Sciatic nerve (tissue), 2 donors: ENCODE results near the gene MYDGF. TPM values are rescaled to one million over a fixed set of nuclear protein-coding genes. Genes with fewer than 3 reads are reported as not detected.

Source experiments
- ATAC-seq: fragments of 200-7000 bp; cut with Tn5 transposase; one replicate; pipeline ENCODE4 v1.9.1; 2020; ENCODE audit warnings: mild to moderate bottlenecking, moderate library complexity
- DNase-seq: peaks from one replicate; pipeline ENCODE4 v3.0.0-alpha.2; 2020; ENCODE audit warnings: low spot score
- intact Hi-C: fragments of 100-400 bp; cut with DNase I; formaldehyde crosslinking; loops from one replicate; pipeline ENCODE4 v1.14.2; 2022
- total RNA-seq: library from RNA; stranded (reverse); fragmentation: NEBNext Ultra II Directional; extraction: Animal tissue kit (Norgen Biotek cat#: 25700); gene quantifications from one replicate; pipeline ENCODE4 v1.2.1, GENCODE V29; 2021
- donor health status: DM: no; HTN: no; CAD: no.
- donor health status: DM: no; HTN: no; CAD: no.

MYDGF gene
- total RNA-seq, 1 donor from 2014 or later, result 49.1 TPM

DNA sequence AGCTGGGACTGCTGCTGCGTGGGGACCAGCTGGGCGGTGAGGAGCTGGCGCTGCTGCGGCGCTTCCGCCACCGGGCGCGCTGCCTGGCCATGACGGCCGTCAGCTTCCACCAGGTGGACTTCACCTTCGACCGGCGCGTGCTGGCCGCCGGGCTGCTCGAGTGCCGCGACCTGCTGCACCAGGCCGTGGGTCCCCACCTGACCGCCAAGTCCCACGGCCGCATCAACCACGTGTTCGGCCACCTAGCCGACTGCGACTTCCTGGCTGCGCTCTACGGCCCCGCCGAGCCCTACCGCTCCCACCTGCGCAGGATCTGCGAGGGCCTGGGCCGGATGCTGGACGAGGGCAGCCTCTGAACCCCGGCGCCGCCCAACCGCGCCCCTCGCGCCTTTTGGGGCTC lies 18.1 kb downstream of the MYDGF start:
- ATAC-seq, result no peak
- intact Hi-C loops, result no loop called here
- no peak for DNase-seq

DNA sequence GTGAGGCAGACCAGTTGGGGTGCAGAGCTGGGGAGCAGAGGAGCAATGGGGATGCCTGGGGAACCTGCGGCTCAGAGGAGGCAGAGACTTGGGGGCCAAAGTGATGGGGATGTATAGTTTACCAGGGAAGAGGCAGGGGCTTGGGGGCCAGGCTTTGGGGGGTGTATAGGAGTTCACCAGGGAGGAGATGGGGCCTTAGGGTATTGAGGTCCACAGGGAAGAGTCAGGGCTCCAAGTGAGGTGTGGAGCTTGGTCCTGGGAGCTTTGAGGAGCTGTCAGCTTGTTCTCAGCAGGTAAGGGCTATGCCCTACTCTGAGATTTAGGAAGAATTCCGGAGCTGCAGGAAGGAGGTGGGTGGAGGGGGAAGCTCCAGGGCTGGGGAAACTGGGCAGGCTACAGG lies 20.0 kb downstream of the MYDGF start:
- intact Hi-C loops, result no loop called here
- DNase-seq, result no peak
- ATAC-seq, result no peak

DNA sequence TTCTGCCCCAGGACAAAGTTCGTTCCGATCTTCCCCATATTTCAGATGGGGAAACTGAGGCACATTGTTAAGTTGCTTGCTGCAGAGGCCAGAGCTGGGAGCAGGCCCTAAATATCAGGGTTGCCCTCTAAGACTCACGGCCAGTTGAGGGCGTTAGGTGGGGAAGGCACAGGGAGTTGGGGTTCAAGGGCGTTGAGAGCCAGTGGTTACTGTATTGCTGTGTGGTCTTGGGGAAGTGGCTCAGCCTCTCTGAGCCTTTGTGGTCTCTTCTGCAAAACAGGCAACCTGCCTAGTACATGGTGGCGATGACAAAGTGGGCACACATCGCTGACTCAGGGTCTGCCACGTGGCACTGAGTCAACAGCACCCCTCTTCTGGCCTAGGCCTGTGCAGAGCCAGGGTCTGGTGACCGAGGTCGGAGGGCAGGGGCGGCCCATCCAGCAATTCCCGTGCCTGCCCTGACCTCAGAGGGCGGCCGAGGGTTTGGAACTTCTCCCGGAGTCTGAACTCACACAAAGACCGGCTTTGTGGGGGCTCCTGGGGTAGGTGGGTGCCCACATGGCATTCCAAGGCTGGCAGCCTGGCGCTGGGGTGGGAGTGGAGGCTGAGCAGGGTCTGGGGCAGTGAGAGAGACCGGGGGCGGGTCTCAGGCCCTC lies 20.6 kb downstream of the MYDGF start:
- intact Hi-C loops, result no loop called here
- peak; percentile 70 for DNase-seq
- ATAC-seq, result peak; percentile 34

DNA sequence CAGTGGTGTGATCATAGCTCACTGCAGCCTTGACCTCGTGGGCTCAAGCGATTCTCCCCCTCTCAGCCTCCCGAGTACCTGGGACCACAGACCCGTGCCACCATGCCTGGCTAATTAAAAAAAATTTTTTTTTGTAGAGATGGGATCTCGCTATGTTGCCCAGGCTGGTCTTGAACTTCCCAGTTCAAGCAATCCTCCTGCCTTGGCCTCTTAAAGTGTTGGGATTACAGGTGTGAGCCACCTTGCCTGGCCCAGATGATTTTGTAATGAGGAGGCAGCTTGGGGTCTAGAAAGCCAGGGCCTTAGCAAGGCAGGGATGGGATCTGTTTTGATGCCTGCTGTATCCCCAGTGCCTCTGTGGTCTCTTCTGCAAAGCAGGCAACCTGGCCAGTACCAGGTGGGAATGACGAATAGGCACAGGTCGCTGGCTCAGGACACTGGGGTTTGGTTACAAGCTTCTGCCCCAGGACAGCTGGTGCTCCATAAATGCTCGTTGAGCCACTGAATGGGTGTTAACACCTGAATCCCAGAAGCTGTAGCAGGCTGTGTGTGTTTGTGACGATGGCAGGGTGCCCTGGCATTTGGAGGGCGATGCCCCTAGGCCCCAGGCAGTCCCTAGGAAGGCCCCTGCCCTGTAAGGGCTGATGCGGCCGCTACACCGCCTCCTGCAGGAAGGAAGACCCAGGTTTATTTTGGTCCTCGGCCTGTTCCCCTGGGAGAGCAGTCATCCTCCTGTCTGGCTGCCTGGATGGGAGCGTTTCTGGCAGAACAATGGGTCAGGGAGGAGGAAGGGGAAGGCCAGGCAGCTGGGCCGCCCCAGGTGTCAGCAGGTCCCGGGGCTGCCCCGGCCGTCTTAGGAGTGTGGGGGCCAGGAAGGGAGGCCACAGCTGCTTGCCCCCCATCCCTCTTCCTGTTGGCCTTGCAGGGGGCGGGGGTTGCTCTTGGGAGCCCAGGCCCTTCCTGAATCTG lies 22.2 kb downstream of the MYDGF start:
- ATAC-seq, result peak; percentile 90
- intact Hi-C loops, result no loop called here
- DNase-seq, result peak; percentile 77

DNA sequence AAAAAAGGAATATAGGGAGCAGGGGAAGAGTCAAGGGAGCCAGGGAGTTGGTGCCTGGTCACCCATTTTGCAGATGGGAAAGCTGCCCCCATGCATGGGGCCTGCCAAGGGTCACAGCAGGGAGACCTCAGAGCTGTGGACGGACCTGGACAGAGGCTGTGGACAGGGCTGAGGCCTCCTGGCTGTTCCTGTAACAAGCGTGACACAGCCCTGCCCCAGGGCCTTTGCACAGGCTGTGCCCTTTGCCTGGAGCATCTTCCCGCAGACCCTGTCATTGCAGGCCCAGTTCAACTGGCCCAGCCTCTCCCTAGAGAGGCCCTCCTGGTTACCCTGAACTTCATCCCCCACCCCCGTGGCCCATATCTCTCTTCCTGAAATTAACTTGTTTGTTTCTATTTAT lies 24.4 kb downstream of the MYDGF start:
- ATAC-seq (no peak), DNase-seq (no peak)
- intact Hi-C loops, result no loop called here

DNA sequence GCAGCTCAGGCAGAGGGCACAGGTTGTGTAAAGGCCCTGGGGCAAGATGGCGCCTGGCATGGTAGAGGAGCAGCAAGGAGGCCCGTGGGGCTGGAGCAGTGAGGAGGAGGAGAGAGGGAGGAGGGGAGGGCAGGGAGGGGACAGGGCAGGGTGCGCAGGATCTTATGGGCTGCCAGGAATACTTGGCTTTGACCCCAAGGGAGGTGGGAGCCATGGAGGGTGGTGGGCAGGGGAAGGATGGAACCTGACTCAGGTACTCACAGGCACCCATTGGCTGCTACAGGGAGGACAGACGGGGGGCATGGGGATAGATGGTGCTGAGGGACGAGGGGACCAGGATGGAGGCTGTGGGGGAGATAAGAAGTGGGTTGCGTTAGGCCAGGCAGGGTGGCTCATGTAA lies 27.5 kb downstream of the MYDGF start:
- intact Hi-C loops, result no loop called here
- DNase-seq, result no peak
- ATAC-seq, result no peak

DNA sequence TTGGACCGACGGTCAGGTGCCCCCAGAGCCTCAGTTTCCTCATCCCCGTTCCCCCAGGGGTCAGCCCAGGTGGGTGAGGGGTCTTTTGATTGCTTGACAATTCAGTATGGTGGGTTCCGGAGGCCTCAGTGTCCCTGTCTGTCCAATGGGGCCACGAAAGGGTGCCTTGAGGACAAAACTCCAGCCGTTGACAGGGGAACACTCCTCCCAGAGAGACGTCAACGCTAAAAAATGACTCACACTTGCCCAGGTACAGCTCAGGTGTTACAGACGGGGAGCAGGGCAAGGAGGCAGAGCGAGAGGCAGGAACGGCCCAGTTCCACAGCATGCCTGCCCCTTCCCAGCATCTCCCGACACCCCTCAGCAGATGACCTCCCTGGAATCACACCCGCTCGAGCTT lies 29.0 kb downstream of the MYDGF start:
- intact Hi-C loops, result no loop called here
- no peak for DNase-seq
- no peak for ATAC-seq

DNA sequence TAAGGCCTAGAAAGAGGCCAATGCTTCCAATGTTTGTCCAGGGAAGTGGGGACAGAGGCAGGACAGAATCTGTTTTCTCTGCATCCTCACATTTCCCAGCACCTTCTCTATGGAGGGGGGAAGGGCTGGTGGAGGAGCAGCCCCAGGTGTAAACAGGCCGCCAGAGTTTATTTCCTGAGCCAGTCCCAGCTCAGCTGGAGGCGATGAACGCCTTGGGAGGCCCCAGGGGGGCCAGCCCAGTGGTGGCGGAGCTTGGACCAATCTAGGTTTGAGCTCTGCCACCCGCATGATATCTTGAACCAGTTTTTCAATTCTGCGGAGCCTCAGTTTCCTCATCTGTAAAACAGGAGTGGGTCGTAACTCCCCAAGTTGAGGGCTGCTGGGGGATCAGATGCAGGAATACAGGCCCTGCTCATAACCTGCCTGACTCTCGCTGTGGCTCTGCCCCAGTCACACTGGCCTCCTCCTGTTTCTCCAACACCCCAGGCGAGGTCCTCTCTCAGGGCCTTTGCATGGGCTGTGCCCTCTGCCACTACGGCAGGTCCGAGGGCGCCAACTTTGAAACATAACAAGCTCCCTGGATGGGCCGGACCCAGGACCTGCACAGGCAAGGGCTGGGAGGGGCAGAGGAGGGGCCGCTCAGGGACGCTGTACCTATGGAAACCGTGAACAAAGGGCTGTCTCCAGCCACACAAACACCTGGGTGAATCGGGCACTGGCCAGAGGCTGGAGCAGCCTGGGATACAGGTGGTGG lies 29.7 kb downstream of the MYDGF start:
- DNase-seq, result no peak
- no peak for ATAC-seq
- intact Hi-C loops, result no loop called here

DNA sequence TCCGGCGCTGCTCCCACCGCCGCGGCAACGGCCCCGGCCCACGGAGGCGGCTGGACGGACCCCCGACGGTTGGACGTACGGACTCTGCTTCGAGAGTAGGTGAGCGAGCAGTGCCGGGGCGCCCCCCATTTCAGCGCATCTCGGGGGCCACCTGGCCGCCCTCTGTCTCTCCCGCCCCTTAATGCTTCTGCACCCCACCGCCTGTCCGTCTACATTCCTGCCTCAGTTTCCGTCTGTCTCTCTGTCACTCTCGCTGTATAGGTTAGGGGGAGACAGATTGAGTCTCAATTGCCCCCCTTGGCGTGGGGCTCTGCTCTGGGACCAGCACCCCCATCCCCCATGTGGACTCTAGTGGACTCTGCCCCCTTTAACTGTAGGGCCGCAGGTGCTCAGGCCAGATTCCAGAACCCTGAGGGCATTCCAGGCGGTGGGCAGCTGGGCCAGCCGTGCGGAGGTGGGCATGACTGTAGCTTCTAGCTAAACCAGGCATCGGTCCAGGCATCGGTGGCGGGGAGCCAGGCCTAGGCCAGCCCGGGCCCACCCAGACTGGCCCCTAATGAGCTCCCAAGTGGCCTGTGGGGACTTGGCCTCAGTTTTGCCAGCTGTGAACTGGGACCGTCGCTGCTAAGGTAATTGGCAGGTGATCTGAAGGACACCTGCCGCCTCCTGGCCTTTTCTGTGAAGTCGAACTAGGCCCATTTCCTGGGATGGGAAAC lies 30.5 kb downstream of the MYDGF start:
- peak; percentile 80 for DNase-seq

DNA sequence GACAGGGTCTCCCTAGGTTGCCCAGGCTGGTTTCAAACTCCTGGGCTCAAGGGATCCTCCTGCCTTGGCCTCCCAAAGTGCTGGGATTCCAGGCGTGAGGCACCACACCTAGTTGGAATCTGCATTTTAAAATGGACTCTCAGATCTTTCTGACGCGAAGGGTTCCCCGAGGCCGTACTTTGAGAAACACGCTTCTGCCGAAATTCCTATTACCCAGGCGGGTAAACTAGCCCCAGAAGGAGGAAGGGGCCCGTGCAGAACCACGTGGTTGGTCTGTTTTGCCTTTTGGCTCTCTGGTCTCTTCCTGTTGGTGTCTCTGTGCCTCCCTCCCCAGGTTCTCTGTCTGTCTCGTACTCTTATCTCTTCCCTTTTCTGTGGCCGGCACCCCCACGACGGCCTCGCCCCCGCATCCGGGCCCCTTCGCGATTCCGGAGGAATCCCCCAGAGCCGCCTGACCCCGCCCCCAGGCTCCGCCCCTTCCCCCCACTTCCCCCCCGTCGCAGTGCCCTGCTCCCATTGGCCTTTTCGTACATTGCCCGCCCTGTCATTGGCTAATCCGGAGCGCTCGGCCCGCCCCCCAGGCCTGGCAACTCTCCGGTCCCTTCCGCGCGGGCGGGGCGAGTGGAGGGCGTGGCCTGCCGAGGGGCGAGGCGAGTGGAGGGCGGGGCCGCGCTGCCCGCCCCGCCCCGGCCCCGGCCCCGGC lies 31.2 kb downstream of the MYDGF start, which contains the start of gene TNFAIP8L1:
TNFAIP8L1 (plus strand) TSS at position 689 of the 703 bp plus-strand sequence. CDS start 12,354 bp downstream, outside the sequence.
- intact Hi-C loops, result loop anchor here (10.0 kb wide), 1 partner anchor 84 kb away; the partner anchor contains the start of gene SEMA6B
- ATAC-seq (peak; percentile 97), DNase-seq (peak; percentile 98)

More for the DNA sequence above, 30.5 kb downstream of the MYDGF start:
- intact Hi-C loops, result loop anchor here (10.0 kb wide), 1 partner anchor 85 kb away; the partner anchor contains the start of gene SEMA6B
- ATAC-seq, result peak; percentile 0

DNA sequence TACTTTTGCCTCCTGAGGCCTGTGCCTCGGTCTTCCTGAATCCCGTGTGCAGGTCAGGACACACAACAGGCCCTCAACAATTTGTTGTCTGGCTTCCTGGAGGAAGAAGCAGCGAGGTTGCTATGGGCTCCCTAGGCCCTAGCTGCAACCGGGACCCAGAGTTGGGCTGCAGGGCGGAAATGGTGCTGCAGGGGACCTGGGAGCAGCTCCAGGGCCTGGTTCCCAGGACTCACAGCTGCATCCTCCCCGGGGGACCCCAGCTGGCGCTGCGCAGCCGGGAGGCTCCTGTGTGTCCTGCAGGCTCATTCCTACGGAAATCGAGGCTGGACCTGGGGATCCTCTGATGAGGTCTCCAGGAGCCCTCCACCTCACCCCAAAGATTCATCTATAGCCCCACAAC lies 31.8 kb downstream of the MYDGF start:
- intact Hi-C loops, result loop anchor here (10.0 kb wide), 1 partner anchor 84 kb away; the partner anchor contains the start of gene SEMA6B
- ATAC-seq, result peak; percentile 5
- no peak for DNase-seq

DNA sequence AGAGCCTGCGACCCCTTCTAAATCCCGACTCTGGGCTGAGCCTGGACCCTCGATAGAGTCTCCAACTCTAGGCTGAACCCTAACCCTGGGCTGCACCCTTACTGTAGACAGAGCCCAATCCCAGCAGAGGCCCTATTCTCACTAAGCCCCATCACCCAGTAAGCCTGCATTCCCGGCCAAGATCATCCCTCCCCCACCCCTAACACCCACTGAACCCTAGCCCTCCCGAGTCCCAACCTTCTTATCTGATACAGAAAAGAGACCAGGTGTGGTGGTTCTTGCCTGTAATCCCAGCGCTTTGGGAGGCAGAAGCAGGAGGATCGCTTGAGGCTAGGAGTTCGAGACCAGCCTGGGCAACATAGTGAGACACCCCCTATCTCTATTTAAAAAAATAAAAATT lies 33.4 kb downstream of the MYDGF start:
- DNase-seq, result no peak
- ATAC-seq, result no peak
- intact Hi-C loops, result loop anchor here (10.0 kb wide), 1 partner anchor 82 kb away; the partner anchor contains the start of gene SEMA6B

DNA sequence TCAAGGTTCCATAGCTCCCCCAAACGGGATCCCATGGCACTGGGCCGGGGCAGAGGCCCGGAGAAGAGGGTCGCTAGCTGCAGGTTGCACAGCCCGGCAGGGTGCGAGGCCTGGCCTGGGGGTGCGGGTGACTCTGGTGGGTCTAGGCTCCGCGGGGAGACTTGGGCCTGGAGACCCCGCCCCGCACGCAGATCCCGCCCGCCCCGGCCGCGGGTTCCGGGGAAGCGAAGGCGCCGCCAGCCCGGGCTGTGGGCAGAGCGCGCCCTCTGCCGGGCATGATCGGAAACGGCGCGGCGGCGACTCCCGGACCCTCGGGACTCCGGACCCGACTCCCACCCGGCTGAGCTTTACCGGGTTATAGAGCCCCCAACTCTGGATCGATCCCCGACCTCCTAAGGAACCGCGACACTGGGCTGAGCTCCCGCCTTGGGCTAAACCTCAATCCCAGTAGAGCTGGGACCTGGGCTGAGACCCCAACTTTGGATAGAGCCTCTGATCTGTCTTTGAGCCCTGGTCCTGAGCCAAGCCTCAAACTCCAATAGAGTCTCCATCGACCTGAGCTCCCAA lies 33.9 kb downstream of the MYDGF start:
- DNase-seq (peak; percentile 84), ATAC-seq (peak; percentile 23)
- intact Hi-C loops, result loop anchor here (10.0 kb wide), 1 partner anchor 81 kb away; the partner anchor contains the start of gene SEMA6B

DNA sequence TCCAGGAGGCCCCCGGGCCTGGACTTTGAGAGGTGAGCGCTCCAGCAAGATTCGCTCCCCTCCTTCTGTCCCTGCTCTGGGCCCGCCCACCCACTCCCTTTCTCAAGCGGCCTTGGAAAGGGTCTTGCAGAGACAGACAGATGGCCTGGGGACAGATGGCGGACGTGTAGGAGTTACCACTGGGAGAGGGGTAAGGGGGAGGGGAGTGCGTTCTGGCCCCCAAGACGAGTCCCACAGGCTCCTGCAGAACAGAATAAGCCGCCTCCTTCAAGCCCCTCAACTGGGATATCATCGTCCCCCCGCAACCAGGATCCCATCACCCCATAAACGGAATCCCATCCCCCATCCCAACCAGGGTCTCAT lies 34.4 kb downstream of the MYDGF start:
- ATAC-seq (no peak), DNase-seq (peak; percentile 58)
- intact Hi-C loops, result loop anchor here (10.0 kb wide), 1 partner anchor 81 kb away; the partner anchor contains the start of gene SEMA6B

DNA sequence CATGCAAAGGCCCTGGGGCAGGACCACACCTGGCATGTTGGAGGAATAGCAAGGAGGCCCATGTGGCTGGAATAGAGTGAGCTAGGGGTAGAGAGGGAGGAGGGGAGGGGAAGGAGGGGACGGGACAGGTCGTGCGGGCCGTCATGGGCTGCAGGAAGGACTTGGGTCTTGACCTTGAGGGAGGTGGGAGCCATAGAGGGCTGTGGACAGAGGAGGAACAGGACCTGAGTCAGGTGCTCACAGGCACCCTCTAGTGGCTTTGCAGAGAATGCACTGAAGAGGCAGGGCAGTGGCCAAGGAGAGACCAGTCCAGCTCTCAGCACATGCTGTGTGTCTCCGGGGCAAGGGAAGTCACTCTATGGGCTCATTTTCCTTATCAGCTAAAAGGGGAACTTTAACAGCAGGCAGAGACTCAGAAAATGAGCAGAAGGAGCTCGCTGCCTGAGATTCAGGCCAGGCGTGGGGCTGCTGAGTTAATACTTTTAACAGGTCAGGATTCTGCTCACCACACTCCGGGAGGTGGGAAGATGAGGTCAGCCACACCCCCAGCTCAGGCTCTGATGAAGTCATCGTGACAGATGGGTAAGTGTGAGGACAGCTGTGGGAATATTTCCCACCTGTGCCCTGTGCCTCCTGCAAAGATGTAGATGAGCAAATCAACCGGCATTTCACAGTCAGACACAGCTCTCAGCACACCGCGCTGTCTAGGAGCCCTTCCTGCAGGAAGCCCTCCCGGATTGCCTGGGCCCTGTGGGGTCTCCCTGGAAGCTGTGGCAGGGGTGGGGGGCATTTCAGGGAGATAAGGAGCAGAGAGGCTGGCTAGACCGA lies 36.8 kb downstream of the MYDGF start:
- ATAC-seq (peak; percentile 64), DNase-seq (no peak)
- intact Hi-C loops, result loop anchor here (10.0 kb wide), 1 partner anchor 79 kb away; the partner anchor contains the start of gene SEMA6B

DNA sequence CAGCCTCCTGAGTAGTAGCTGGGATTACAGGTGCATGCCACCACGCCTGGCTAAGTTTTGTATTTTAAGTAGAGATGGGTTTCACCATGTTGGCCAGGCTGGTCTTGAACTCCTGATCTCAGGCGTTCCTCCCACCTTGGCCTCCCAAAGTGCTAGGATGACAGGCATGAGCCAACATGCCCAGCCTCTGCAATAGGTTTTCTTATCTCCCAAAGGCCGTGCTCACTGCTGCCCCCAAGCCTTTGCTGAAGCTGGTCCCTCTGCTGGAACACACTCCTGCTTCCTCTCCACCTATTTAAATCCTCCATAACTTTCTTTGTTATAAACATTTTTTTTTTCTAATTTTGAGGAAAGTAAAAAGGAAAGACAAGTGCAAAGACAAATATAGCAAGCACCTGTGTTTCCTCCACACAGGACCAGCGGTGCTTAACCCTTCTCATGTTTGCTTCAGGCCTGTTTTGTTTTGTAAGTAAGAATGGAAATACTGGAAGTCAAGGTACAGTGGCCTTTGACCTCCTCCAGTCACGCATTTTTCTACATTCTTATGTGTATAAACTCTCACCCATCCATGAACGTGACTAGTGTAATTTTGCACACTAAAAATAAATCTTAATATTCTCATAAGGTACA lies 45.3 kb downstream of the MYDGF start:
- intact Hi-C loops, result no loop called here
- no peak for ATAC-seq

More for the DNA sequence above, 45.3 kb downstream of the MYDGF start:
- no peak for DNase-seq
